Lung microvascular endothelial cell (primary cell): Measurements from ENCODE around the gene EIF1B. TPM values are rescaled to one million over a fixed set of nuclear protein-coding genes. Genes with fewer than 3 reads are reported as not detected.
"Not testable (repeated sequence)": the region's sequence is repeated elsewhere in the genome, so short reads cannot be mapped to it uniquely, and the experiment has no call there.

Source experiments
- DNase-seq, 2 donors: peaks; one replicate each; pipeline versions ENCODE4 v3.0.0 to v3.0.0-alpha.2; 2010; ENCODE audit warnings: low read depth in 2 of 2
- total RNA-seq: library from RNA; depleted of rRNA; stranded (reverse); fragments of >200 nt; gene quantifications from 2 replicates; pipeline ENCODE4 v1.2.1, GENCODE V29; 2014

EIF1B gene
- total RNA-seq, result 11.1 and 13.3 TPM in 2 replicates

- DNase-seq, result peak; percentile 98
These were observed at the start of gene EIF1B for GRCh38 chr3:40309418-40309924. Gene EIF1B, plus strand, starts transcription at chr3:40309707. Its CDS starts 235 bp downstream, at chr3:40309942.

- DNase-seq, result no peak
These were observed 47.2 kb upstream of the EIF1B start for GRCh38 chr3:40262331-40262730.

GRCh38 chr3:40264451-40264850 is 45.1 kb upstream of the EIF1B start:
- no peak for DNase-seq

DNA sequence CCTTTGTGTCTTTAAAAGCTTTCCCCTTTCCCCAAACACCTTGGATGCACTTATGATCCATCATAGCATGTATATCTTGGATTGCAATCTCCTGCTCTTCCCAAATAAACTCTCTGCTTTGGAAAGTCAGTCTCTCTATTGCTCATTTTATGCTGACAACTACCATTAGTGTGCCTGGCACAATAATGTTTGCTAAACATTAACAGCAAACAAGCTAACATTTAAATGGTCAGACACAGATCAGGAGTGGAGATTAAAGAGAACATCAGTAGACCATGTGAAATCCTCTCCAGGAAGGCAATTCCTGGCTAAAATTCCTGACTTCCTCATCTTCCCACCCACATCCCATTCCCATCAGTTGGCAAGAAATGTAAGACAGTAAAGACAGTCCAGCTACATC is 44.3 kb upstream of the EIF1B start:
- no peak for DNase-seq

- no peak for DNase-seq
These were observed 41.4 kb upstream of the EIF1B start for GRCh38 chr3:40267937-40268724.

- DNase-seq, result no peak
These were observed 40.5 kb upstream of the EIF1B start for GRCh38 chr3:40268802-40269524.

- no peak for DNase-seq
These were observed 30.7 kb upstream of the EIF1B start for GRCh38 chr3:40278791-40279190.

- DNase-seq, result no peak
These were observed 27.5 kb upstream of the EIF1B start for GRCh38 chr3:40281995-40282394.

GRCh38 chr3:40283057-40283456 is 26.4 kb upstream of the EIF1B start:
- DNase-seq, result not testable (repeated sequence)

- DNase-seq, result no peak
These were observed 22.3 kb upstream of the EIF1B start for GRCh38 chr3:40287248-40287647.

DNA sequence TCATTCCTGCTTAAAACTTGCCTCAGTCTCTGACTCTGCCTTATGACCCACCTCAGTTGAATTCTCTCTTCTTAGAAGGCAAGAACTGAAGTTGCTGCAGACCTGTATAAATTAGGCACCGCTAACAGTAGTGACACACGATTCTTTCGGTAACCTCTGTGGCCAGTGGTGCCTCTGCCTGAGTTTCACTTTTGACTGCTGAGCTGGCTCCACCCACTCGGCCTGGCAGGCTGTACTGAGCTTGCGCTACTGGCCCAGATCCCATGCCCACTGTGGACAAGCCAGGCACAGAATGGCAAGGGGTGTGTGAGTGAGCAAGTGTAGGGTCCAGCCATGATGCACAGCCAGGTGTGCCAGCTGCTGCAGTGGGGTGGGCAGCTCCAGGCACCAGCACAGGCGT is 19.1 kb upstream of the EIF1B start:
- no peak for DNase-seq

DNA sequence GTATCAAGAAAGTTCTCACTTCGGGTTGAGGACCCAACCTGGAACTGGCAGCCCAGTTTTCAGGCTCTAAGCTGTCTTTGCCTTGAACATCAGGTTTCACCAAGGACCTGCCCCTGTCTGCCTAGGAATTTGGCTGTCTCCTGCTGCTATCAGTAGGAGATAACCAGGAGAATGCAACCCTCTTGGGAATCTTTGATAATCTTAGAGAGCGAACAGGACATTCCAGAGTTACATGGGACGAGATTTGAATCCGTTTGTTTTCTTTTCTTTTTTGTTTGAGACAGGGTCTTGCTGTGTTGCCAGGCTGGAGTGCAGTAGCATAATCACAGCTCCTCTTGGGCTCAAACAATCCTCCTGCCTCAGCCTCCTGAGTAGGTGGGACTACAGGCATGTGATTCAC is 18.0 kb upstream of the EIF1B start:
- DNase-seq, result no peak

DNA sequence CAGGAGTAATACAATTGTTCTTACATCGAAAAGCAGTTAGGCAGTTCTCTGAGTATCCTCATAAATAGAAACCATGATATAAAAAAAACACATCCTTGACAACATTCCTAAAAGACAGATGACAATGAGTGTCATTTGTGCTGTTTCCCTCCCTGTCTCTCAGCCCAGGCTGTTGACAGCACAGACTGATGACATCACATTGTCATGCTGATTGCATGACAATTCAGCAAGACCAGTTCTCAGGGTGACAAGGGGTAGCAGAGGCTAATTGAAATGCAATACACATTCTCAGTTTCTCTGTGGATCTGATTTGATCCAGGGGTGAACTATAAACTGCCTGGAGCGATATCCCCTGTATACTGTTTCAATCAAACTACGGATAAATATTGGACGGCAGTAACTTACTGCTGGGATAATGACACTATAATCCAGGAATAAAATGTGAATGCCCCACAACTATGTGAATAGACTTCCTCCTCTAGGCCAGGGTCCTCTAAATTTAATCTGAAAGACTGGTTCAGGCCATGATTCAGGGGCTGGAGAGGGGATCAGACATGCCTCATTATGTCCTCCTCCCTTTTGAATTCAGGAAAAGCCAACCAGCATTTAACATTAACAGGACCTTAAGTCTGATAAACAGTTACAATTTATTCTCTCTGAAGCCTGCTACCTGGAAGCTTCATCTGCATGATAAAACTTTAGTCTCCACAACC is 16.7 kb upstream of the EIF1B start:
- peak in 1 of 2 donors; percentile 56 for DNase-seq

- DNase-seq, result no peak
These were observed 15.1 kb upstream of the EIF1B start for GRCh38 chr3:40294434-40294833.

DNA sequence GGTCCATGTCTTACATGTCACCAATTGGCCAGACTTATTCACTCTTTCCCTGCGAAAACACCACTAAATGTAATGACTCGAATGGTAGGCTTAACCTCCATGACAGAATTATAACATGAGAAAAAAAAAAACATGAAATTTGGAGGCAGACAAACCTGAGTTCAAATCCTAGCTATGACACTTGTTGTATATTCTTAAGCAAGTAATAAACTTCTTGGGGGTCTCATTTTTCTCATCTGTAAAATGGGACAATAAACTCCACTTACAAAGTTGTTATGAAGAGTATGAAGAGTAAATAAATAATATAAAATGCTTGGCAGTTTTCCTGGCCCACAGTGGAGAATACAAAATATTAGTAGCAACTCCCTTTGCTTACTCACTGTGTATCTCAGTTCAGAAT is 11.4 kb upstream of the EIF1B start:
- DNase-seq, result no peak

GRCh38 chr3:40299130-40299720 is 10.3 kb upstream of the EIF1B start:
- no peak for DNase-seq

DNA sequence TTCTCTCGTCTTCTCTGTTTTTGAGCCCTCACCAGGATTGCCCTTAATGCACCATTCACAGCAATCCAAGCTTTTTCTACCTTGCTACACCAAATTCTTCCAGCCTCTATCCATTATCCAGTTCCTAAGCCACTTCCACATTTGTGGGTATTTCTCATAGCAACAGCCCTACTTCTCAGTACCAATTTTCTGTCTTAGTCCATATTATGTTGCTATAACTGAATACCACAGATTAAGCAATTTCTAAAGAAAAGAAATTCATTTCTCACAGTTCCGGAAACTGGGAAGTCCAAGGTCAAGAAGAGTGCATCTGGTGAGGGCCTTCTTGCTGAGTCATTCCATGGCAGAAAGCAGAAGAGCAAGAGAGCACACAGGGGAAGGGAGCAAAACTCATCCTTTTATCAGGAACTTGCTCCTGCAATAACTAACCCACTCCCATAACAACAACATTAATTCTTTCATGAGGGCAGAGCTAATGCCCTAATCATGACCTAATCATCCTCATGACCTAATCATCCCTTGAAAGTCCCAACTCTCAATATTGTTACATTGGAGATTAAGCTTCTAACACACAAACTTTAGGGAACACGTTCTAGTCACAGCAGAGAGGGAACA is 9.7 kb upstream of the EIF1B start:
- peak; percentile 12 to 82 for DNase-seq

DNA sequence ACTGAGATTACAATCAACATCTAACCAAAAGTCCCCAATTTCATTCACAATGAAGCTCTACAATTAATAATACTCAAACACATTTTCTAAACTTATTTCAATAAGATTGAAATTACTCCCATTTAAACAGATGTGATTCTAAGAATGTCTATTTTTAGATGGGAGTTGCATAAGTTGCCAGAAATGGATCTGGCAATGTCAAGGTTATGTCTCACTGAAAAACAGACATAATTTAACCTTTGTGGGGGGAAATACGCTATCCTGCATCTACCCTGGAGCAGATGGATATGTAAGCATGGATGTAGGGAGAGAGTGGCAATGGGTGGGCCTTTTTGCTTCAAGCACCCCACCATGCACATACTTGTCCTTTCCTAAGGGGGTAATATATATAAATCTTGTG is 6.7 kb upstream of the EIF1B start:
- DNase-seq, result no peak

DNA sequence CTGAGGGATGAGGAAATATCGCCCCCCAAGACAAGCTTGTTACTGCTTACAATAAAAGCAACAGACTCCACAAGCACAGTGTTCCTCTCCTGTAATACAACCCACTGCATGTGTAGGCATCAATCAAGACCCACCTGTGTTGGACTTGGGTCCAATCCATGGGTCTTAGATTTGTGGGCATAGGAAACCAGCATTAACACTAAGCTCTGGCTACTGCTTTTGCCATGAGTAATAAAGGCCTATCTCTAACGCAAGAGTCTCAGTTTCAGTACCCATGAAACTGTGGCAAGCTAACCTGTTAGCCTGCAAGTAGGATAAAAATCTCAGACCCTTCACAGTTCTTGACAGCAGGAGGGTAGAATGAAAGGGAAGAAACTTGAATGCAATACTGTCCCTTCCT is 5.2 kb upstream of the EIF1B start:
- DNase-seq, result no peak

- no peak for DNase-seq
These were observed 3.2 kb upstream of the EIF1B start for GRCh38 chr3:40306336-40306735.

- DNase-seq, result no peak
These were observed 2.3 kb upstream of the EIF1B start for GRCh38 chr3:40307176-40307575.
